Liver (tissue), 9 donors: Measurements from ENCODE around the gene PSMG3. TPM values are rescaled to one million over a fixed set of nuclear protein-coding genes. Genes with fewer than 3 reads are reported as not detected.

Experiments used
- DNase-seq: peaks from one replicate; pipeline ENCODE4 v3.0.0-alpha.2; 2017; ENCODE audit warnings: low spot score
- H3K27ac ChIP-seq, 2 donors: one replicate each; pipeline ENCODE4 v1.7.0; 2013; ENCODE audit warnings: inconsistent platforms in 2 of 2, low read length in 2 of 2, control low read depth in 1 of 2, low read depth in 1 of 2, mild to moderate bottlenecking in 1 of 2
- H3K27me3 ChIP-seq, 4 donors: one replicate each; pipeline versions ENCODE4 v1.6.1 to v1.7.0; 2013; ENCODE audit warnings: low read length in 3 of 4, inconsistent platforms in 1 of 4, mild to moderate bottlenecking in 1 of 4, moderate library complexity in 1 of 4; ENCODE audit not compliant: control insufficient read depth in 4 of 4, insufficient read depth in 4 of 4
- H3K36me3 ChIP-seq, 4 donors: one replicate each; pipeline versions ENCODE4 v1.6.1 to v1.7.0; 2013; ENCODE audit warnings: low read length in 3 of 4, mild to moderate bottlenecking in 3 of 4, low read depth in 1 of 4, moderate library complexity in 1 of 4; ENCODE audit not compliant: control insufficient read depth in 4 of 4, insufficient read depth in 3 of 4
- H3K4me1 ChIP-seq, 4 donors: one replicate each; pipeline versions ENCODE4 v1.6.1 to v1.7.0; 2013; ENCODE audit warnings: low read length in 3 of 4, mild to moderate bottlenecking in 3 of 4, moderate library complexity in 1 of 4; ENCODE audit not compliant: control insufficient read depth in 4 of 4, insufficient read depth in 4 of 4
- H3K4me3 ChIP-seq, 3 donors: one replicate each; pipeline versions ENCODE4 v1.6.1 to v1.7.0; 2013; ENCODE audit warnings: low read length in 3 of 3, control low read depth in 1 of 3, low read depth in 1 of 3, mild to moderate bottlenecking in 1 of 3
- H3K9ac ChIP-seq, 2 donors: one replicate each; pipeline ENCODE4 v1.7.0; 2013; ENCODE audit warnings: low read length in 2 of 2, mild to moderate bottlenecking in 2 of 2, moderate library complexity in 2 of 2, control low read depth in 1 of 2, low read depth in 1 of 2
- H3K9me3 ChIP-seq, 4 donors: one replicate each; pipeline versions ENCODE4 v1.6.1 to v1.7.0; 2013; ENCODE audit warnings: low read length in 3 of 4; ENCODE audit not compliant: control insufficient read depth in 4 of 4
- CTCF ChIP-seq: fragments of 150-350 bp; IDR thresholded peaks from 2 replicates; pipeline ENCODE4 v1.5.1; 2017; ENCODE audit warnings: improper control_type of control experiment, low read depth, low read length; ENCODE audit not compliant: missing input control
- EGR1 ChIP-seq, 2 donors: IDR thresholded peaks; 2 replicates each; pipeline ENCODE4 v1.6.1; 2016 to 2018; ENCODE audit warnings: antibody characterized with exemption in 2 of 2, low read depth in 2 of 2
- FOXA1 ChIP-seq: IDR thresholded peaks from 2 replicates; pipeline ENCODE4 v1.6.1; 2016; ENCODE audit warnings: antibody characterized with exemption
- FOXA2 ChIP-seq: IDR thresholded peaks from 2 replicates; pipeline ENCODE4 v1.6.1; 2016; ENCODE audit warnings: antibody characterized with exemption
- GABPA ChIP-seq, 2 donors: IDR thresholded peaks in 1 of 2; conservative IDR thresholded peaks in 1 of 2; 2 replicates each; pipeline ENCODE4 v1.6.1; 2016; ENCODE audit warnings: antibody characterized with exemption in 2 of 2, mild to moderate bottlenecking in 1 of 2, moderate library complexity in 1 of 2
- HNF4A ChIP-seq, 2 donors: conservative IDR thresholded peaks; 2 replicates each; pipeline ENCODE4 v1.6.1; 2016; ENCODE audit warnings: antibody characterized with exemption in 2 of 2, mild to moderate bottlenecking in 2 of 2
- HNF4G ChIP-seq: IDR thresholded peaks from 2 replicates; pipeline ENCODE4 v1.6.1; 2016; ENCODE audit warnings: antibody characterized with exemption
- JUND ChIP-seq, 2 donors: IDR thresholded peaks; 2 replicates each; pipeline ENCODE4 v1.6.1; 2016; ENCODE audit warnings: antibody characterized with exemption in 2 of 2
- MAX ChIP-seq: IDR thresholded peaks from 2 replicates; pipeline ENCODE4 v1.6.1; 2016; ENCODE audit warnings: antibody characterized with exemption
- NR2F2 ChIP-seq: IDR thresholded peaks from 2 replicates; pipeline ENCODE4 v1.6.1; 2016; ENCODE audit warnings: antibody characterized with exemption
- RXRA ChIP-seq, 2 donors: IDR thresholded peaks; 2 replicates each; pipeline ENCODE4 v1.6.1; 2017 to 2018; ENCODE audit warnings: antibody characterized with exemption in 2 of 2, mild to moderate bottlenecking in 1 of 2
- SP1 ChIP-seq: IDR thresholded peaks from 2 replicates; pipeline ENCODE4 v1.6.1; 2018; ENCODE audit warnings: antibody characterized with exemption, mild to moderate bottlenecking
- TAF1 ChIP-seq: conservative IDR thresholded peaks from 2 replicates; pipeline ENCODE4 v1.6.1; 2016; ENCODE audit warnings: antibody characterized with exemption, mild to moderate bottlenecking
- YY1 ChIP-seq: IDR thresholded peaks from 2 replicates; pipeline ENCODE4 v1.6.1; 2016; ENCODE audit warnings: antibody characterized with exemption, mild to moderate bottlenecking
- WGBS: extraction: QIAGEN DNeasy Blood & Tissue Kit; methylation state at CpG from one replicate; pipeline ENCODE4 v1.1.7; 2013; 5-methylcytosine and 5-hydroxymethylcytosine counted together
- polyA plus RNA-seq, 2 donors: library from polyadenylated mRNA; stranded (reverse) in 1 of 2; unstranded in 1 of 2; fragments of 200-250 nt in 1 of 2; fragments of >200 nt in 1 of 2; fragmentation: Nextera tagmentation in 1 of 2; extraction: Ambion mirVana in 1 of 2; gene quantifications; one replicate each; pipeline versions ENCODE4 v1.2.1 to v1.2.3, GENCODE V29; 2013 to 2015
- total RNA-seq, 2 donors: library from RNA; depleted of rRNA; stranded (reverse); fragments of >200 nt; gene quantifications; one replicate each; pipeline ENCODE4 v1.2.3, GENCODE V29; 2014
- TF ChIP-seq, protein P1 (sequence below): IDR thresholded peaks from 2 replicates; pipeline ENCODE4 v1.6.1; 2016; ENCODE audit warnings: antibody characterized with exemption
- TF ChIP-seq, protein P2 (sequence below): IDR thresholded peaks from 2 replicates; pipeline ENCODE4 v1.6.1; 2016; ENCODE audit warnings: antibody characterized with exemption
- TF ChIP-seq, protein P3 (sequence below): IDR thresholded peaks from 2 replicates; pipeline ENCODE4 v1.6.1; 2016; ENCODE audit warnings: antibody characterized with exemption, mild to moderate bottlenecking
- donor health status: healthy.
- donor health status: healthy.
- donor health status: healthy.
- donor health status: healthy.
- donor health status: healthy.

Gene PSMG3
- total and polyA plus RNA-seq, 4 donors, result 10.1 to 22.4 (median 15.7) TPM

DNA sequence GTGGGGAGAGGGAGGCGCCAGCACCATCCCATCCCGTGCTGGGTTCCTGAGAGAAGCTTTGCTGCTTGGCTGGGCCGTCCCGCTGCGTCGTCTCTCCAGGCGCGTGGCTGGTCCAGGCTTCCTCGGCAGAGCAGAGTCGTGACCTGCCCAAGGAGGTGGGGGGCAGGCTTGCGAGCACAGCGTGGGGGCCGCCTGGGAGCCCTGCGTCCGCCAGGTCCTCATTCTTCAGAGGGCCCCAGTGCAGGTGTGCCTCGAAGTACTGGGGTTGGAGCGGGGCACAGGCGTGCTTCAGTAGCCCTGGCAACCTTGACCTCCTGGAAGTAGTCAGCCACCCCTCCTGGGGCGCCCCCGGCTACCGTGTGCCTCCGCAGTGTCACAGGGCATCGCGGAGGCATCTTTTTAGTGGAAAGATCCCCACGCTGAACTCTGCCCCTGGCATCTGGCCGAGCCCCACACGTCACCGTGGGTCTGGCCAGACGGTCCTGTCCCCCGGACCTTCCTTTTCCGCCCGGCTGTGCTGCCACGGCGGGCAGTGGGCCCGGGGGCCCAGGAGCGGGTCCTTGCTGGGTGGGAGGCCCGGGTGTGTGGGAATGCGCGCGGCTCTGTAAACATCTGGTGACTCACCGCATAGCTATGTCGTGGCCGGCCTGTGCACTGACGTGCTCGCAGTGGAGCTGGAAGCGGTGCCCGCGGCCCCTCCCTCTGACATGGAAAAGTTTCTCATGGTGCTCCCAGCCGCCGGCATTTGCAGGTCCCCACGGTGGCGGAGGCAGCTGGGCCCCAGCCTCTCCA, 32.9 kb downstream of the PSMG3 start:
- H3K9ac ChIP-seq, result peak overlapping the region; percentile 45 to 73
- DNase-seq, result peak; percentile 64
- TF ChIP-seq FOXA2 (peak; percentile 75), TAF1 (no peak), RXRA (IDR thresholded peaks at IDR 0.05) (peak; percentile 18 to 62), CTCF (no peak), FOXA1 (peak; percentile 25), HNF4G (no peak), JUND (IDR thresholded peaks at IDR 0.05) (peak; percentile 99), GABPA (IDR thresholded peaks at IDR 0.05 in 1 of 2, conservative IDR thresholded peaks at IDR 0.05 in 1 of 2) (peak in 1 of 2 donors; percentile 36), EGR1 (IDR thresholded peaks at IDR 0.05; ENCODE audit: low read depth in 2 of 2) (no peak), MAX (no peak), NR2F2 (peak; percentile 84), HNF4A (conservative IDR thresholded peaks at IDR 0.05) (peak; percentile 18 to 29), SP1 (peak; percentile 70), YY1 (peak; percentile 66)
- TF ChIP-seq, protein P1, sequence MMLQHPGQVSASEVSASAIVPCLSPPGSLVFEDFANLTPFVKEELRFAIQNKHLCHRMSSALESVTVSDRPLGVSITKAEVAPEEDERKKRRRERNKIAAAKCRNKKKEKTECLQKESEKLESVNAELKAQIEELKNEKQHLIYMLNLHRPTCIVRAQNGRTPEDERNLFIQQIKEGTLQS, result peak; percentile 90
- TF ChIP-seq, protein P2, sequence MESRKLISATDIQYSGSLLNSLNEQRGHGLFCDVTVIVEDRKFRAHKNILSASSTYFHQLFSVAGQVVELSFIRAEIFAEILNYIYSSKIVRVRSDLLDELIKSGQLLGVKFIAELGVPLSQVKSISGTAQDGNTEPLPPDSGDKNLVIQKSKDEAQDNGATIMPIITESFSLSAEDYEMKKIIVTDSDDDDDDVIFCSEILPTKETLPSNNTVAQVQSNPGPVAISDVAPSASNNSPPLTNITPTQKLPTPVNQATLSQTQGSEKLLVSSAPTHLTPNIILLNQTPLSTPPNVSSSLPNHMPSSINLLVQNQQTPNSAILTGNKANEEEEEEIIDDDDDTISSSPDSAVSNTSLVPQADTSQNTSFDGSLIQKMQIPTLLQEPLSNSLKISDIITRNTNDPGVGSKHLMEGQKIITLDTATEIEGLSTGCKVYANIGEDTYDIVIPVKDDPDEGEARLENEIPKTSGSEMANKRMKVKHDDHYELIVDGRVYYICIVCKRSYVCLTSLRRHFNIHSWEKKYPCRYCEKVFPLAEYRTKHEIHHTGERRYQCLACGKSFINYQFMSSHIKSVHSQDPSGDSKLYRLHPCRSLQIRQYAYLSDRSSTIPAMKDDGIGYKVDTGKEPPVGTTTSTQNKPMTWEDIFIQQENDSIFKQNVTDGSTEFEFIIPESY, result no peak
- TF ChIP-seq, protein P3, sequence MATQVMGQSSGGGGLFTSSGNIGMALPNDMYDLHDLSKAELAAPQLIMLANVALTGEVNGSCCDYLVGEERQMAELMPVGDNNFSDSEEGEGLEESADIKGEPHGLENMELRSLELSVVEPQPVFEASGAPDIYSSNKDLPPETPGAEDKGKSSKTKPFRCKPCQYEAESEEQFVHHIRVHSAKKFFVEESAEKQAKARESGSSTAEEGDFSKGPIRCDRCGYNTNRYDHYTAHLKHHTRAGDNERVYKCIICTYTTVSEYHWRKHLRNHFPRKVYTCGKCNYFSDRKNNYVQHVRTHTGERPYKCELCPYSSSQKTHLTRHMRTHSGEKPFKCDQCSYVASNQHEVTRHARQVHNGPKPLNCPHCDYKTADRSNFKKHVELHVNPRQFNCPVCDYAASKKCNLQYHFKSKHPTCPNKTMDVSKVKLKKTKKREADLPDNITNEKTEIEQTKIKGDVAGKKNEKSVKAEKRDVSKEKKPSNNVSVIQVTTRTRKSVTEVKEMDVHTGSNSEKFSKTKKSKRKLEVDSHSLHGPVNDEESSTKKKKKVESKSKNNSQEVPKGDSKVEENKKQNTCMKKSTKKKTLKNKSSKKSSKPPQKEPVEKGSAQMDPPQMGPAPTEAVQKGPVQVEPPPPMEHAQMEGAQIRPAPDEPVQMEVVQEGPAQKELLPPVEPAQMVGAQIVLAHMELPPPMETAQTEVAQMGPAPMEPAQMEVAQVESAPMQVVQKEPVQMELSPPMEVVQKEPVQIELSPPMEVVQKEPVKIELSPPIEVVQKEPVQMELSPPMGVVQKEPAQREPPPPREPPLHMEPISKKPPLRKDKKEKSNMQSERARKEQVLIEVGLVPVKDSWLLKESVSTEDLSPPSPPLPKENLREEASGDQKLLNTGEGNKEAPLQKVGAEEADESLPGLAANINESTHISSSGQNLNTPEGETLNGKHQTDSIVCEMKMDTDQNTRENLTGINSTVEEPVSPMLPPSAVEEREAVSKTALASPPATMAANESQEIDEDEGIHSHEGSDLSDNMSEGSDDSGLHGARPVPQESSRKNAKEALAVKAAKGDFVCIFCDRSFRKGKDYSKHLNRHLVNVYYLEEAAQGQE, result no peak
- no peaks in the 10 kb centered on the region for H3K9me3 ChIP-seq
- peak overlapping the region; percentile 89 to 94 for H3K27ac ChIP-seq
- no peaks in the 10 kb centered on the region for H3K27me3 ChIP-seq
- WGBS, result 37% methylated on average over 52 of the region's 52 CpGs
- H3K36me3 ChIP-seq, result peaks cover 4 to 15% (median 9%) of the 10 kb centered on the region in 4 donors
- peaks cover 6 to 31% (median 22%) of the 10 kb centered on the region in 4 donors for H3K4me1 ChIP-seq
- H3K4me3 ChIP-seq, result peak overlapping the region in 2 of 3 donors; percentile 34 to 47
